Measurements from ENCODE around the gene HES5.

DNA sequence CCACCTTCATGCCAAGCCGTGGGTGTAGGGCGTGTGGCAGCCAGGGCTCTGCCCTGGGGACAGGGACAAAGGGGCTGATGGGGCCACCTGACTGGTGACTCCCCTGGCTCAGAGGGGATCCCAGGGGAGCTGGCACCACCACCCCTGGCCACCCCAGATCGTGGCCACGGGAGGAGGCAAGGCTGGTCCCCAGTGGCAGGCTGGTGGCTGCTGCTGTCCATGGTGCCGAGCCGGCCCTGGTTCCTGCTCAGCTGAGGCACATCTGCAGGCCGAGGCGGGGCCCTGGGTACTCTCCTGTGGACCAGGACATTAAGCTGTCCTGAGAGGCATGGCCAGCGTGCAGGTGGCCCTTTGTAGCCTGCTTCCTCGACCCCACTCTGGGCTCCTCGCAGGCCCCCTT is 47.5 kb downstream of the HES5 start:
- TF ChIP-seq, protein P1, sequence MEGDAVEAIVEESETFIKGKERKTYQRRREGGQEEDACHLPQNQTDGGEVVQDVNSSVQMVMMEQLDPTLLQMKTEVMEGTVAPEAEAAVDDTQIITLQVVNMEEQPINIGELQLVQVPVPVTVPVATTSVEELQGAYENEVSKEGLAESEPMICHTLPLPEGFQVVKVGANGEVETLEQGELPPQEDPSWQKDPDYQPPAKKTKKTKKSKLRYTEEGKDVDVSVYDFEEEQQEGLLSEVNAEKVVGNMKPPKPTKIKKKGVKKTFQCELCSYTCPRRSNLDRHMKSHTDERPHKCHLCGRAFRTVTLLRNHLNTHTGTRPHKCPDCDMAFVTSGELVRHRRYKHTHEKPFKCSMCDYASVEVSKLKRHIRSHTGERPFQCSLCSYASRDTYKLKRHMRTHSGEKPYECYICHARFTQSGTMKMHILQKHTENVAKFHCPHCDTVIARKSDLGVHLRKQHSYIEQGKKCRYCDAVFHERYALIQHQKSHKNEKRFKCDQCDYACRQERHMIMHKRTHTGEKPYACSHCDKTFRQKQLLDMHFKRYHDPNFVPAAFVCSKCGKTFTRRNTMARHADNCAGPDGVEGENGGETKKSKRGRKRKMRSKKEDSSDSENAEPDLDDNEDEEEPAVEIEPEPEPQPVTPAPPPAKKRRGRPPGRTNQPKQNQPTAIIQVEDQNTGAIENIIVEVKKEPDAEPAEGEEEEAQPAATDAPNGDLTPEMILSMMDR (conservative IDR thresholded peaks at IDR 0.05; ENCODE audit: low read depth, low read length) = no peak
- TF ChIP-seq EZH2 (IDR thresholded peaks at IDR 0.05; ENCODE audit: low read length, unreplicated experiment) = no peak
